Upper lobe of right lung (tissue), 1 donor: ENCODE data around the gene SLC35F5. TPM values are rescaled to one million over a fixed set of nuclear protein-coding genes. Genes with fewer than 3 reads are reported as not detected.

Source experiments
- ATAC-seq: fragments of 200-7000 bp; cut with Tn5 transposase; one replicate; pipeline ENCODE4 v1.9.1; 2020; ENCODE audit warnings: mild to moderate bottlenecking, moderate library complexity
- DNase-seq: peaks from one replicate; pipeline ENCODE4 v3.0.0-alpha.2; 2020
- H3K27ac ChIP-seq: fragments of 200-600 bp; one replicate; pipeline ENCODE4 v1.8.0; 2022
- H3K27me3 ChIP-seq: fragments of 200-600 bp; one replicate; pipeline ENCODE4 v1.8.0; 2022; ENCODE audit warnings: mild to moderate bottlenecking
- H3K36me3 ChIP-seq: fragments of 200-600 bp; one replicate; pipeline ENCODE4 v1.8.0; 2022
- H3K4me1 ChIP-seq: fragments of 200-600 bp; one replicate; pipeline ENCODE4 v1.8.0; 2022
- H3K4me3 ChIP-seq: fragments of 200-600 bp; one replicate; pipeline ENCODE4 v1.8.0; 2022; ENCODE audit warnings: mild to moderate bottlenecking
- H3K9me3 ChIP-seq: fragments of 200-600 bp; one replicate; pipeline ENCODE4 v1.8.0; 2022
- intact Hi-C: fragments of 100-400 bp; cut with DNase I; formaldehyde crosslinking; loops from one replicate; pipeline ENCODE4 v1.11.0; 2022
- total RNA-seq: library from RNA; stranded (reverse); fragmentation: NEBNext Ultra II Directional; extraction: Animal tissue kit (Norgen Biotek cat#: 25700); gene quantifications from one replicate; pipeline ENCODE4 v1.2.1, GENCODE V29; 2021
- TF ChIP-seq, protein P1 (sequence below): fragments of 200-600 bp; IDR thresholded peaks from one replicate; pipeline ENCODE4 v1.8.0; 2022; ENCODE audit warnings: antibody characterized with exemption
- donor health status: DM: no; HTN: yes; CAD: no; lungs with severe emphysema.

Gene SLC35F5
- total RNA-seq, 1 donor from 2014 or later = 76.0 TPM

GRCh38 chr2:113762377-113763118, 6.1 kb upstream of the SLC35F5 start:
- TF ChIP-seq, protein P1, sequence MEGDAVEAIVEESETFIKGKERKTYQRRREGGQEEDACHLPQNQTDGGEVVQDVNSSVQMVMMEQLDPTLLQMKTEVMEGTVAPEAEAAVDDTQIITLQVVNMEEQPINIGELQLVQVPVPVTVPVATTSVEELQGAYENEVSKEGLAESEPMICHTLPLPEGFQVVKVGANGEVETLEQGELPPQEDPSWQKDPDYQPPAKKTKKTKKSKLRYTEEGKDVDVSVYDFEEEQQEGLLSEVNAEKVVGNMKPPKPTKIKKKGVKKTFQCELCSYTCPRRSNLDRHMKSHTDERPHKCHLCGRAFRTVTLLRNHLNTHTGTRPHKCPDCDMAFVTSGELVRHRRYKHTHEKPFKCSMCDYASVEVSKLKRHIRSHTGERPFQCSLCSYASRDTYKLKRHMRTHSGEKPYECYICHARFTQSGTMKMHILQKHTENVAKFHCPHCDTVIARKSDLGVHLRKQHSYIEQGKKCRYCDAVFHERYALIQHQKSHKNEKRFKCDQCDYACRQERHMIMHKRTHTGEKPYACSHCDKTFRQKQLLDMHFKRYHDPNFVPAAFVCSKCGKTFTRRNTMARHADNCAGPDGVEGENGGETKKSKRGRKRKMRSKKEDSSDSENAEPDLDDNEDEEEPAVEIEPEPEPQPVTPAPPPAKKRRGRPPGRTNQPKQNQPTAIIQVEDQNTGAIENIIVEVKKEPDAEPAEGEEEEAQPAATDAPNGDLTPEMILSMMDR = no peak
- H3K27me3 ChIP-seq = no peaks in the 10 kb centered on the region
- H3K4me1 ChIP-seq = peaks cover 2% of the 10 kb centered on the region
- no peak for DNase-seq
- ATAC-seq = no peak
- no peak overlapping the region for H3K4me3 ChIP-seq
- intact Hi-C loops = no loop called here
- no peak overlapping the region for H3K27ac ChIP-seq
- H3K36me3 ChIP-seq = no peaks in the 10 kb centered on the region
- H3K9me3 ChIP-seq = no peaks in the 10 kb centered on the region

DNA sequence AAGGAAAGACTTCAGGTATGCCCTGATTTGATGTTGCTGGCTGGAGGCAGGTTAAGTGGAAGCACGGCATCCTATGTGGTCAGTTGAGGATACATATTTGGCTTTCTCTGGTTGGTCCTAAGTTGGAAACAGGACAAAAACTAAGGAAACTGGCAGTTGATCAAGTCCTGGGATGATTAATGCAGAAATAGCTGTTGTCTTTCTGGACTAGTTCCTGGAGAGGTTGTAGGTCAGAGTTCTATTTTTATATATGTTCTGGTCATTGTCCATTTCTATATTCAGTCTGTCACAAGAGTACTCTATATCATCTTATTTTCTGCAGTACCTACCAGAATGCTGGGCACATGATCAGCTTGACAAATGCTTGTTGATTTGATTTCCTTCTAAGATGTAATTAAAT, 4.0 kb upstream of the SLC35F5 start:
- DNase-seq (no peak), ATAC-seq (no peak)
- H3K27ac ChIP-seq = no peak overlapping the region
- H3K9me3 ChIP-seq = no peaks in the 10 kb centered on the region
- TF ChIP-seq, protein P1 = no peak
- H3K4me1 ChIP-seq = peaks cover 7% of the 10 kb centered on the region
- no peaks in the 10 kb centered on the region for H3K36me3 ChIP-seq
- no peaks in the 10 kb centered on the region for H3K27me3 ChIP-seq
- intact Hi-C loops = no loop called here
- H3K4me3 ChIP-seq = no peak overlapping the region

GRCh38 chr2:113757138-113757657, 756 bp upstream of the SLC35F5 start:
- no peak for ATAC-seq
- TF ChIP-seq, protein P1 = no peak
- intact Hi-C loops = no loop called here

DNA sequence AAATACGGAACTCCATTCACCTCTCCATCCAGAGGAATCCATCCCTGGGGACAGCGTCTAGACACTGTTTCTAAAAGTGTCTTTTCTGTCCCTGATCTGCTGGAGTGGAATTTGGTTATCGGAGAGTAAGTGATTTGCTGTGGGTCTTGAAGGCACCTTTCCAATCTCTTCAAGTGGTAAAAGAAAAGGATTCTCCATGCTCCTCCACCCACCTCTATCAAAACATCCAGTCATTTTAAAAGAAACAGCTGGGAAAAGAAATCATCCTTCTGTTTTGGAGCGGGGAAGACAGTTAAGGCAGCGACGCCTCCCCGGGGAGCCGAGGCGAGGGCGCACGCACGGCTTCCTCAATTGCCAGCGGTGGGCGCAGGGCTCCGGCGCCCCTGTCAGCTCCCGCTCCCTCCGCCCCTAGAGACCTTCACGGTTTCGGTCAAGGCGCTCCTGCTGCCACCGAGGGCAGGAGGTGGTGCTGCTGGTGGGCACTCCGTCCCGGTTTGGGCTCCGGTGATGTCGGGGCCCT, 547 bp downstream of the SLC35F5 start:
- Histone ChIP-seq H3K36me3 (peaks cover 16% of the 10 kb centered on the region), H3K4me1 (peaks cover 19% of the 10 kb centered on the region), H3K4me3 (peak overlapping the region; percentile 98), H3K27me3 (no peaks in the 10 kb centered on the region), H3K27ac (peak overlapping the region; percentile 90), H3K9me3 (no peaks in the 10 kb centered on the region)
- no peak for DNase-seq
- ATAC-seq = peak; percentile 58
- TF ChIP-seq, protein P1 = no peak
- intact Hi-C loops = no loop called here

More at GRCh38 chr2:113757138-113757657, 756 bp upstream of the SLC35F5 start:
- peaks cover 4% of the 10 kb centered on the region for H3K36me3 ChIP-seq
- peak overlapping the region; percentile 90 for H3K27ac ChIP-seq
- H3K4me1 ChIP-seq = peaks cover 19% of the 10 kb centered on the region
- no peaks in the 10 kb centered on the region for H3K9me3 ChIP-seq
- H3K4me3 ChIP-seq = peak overlapping the region; percentile 98
- H3K27me3 ChIP-seq = no peaks in the 10 kb centered on the region
- no peak for DNase-seq

- intact Hi-C loops = no loop called here
- DNase-seq = no peak
Observed at GRCh38 chr2:113755035-113755834, 1.2 kb downstream of the SLC35F5 start.

More at GRCh38 chr2:113755035-113755834, 1.2 kb downstream of the SLC35F5 start:
- Histone ChIP-seq H3K4me3 (peak overlapping the region; percentile 98), H3K27me3 (no peaks in the 10 kb centered on the region), H3K9me3 (no peaks in the 10 kb centered on the region), H3K4me1 (peaks cover 19% of the 10 kb centered on the region), H3K36me3 (peaks cover 22% of the 10 kb centered on the region), H3K27ac (peak overlapping the region; percentile 90)
- TF ChIP-seq, protein P1 = no peak
- ATAC-seq = no peak
